ENCODE measurements around the gene GALNT14. TPM values are rescaled to one million over a fixed set of nuclear protein-coding genes. Genes with fewer than 3 reads are reported as not detected.

The GALNT14 gene
- total RNA-seq, 1 experiment from 2014 or later, result 6.0 TPM

GRCh38 chr2:31101701-31102100, 36.5 kb downstream of the GALNT14 start (continued):
- TF ChIP-seq ATF6 (CRISPR knock-in tag; IDR thresholded peaks at IDR 0.05), result no peak
- TF ChIP-seq ELF4 (CRISPR knock-in tag; IDR thresholded peaks at IDR 0.05; ENCODE audit: low read depth), result no peak
- no peak for TF ChIP-seq ZNF281 (CRISPR knock-in tag; IDR thresholded peaks at IDR 0.05)
- TF ChIP-seq CDX4 (CRISPR knock-in tag; IDR thresholded peaks at IDR 0.05; ENCODE audit: borderline replicate concordance), result no peak
- no peak for TF ChIP-seq JAZF1 (CRISPR knock-in tag; IDR thresholded peaks at IDR 0.05)
- no peak for TF ChIP-seq PRDM15 (CRISPR knock-in tag; IDR thresholded peaks at IDR 0.05)
- TF ChIP-seq ESRRA (CRISPR knock-in tag; IDR thresholded peaks at IDR 0.05; ENCODE audit: borderline replicate concordance), result no peak

GRCh38 chr2:31097962-31098613, 40.2 kb downstream of the GALNT14 start:
- Mint-ChIP-seq H3K4me3 (no peak overlapping the region), H3K27me3 (ENCODE audit: low read depth) (no peaks in the 10 kb centered on the region; the same call in 1 of the 2 replicates), H3K27ac (no peak overlapping the region), H3K9me3 (no peaks in the 10 kb centered on the region; the same call in 1 of the 2 replicates), H3K4me1 (peaks cover 6% of the 10 kb centered on the region), H3K36me3 (no peaks in the 10 kb centered on the region)
- CTCF ChIA-PET, result no interaction called here
- ATAC-seq (no peak), DNase-seq (ENCODE audit: low spot score) (no peak)
- POLR2A ChIA-PET, result no interaction called here
- TF ChIP-seq JUN (CRISPR knock-in tag; IDR thresholded peaks at IDR 0.05) (no peak), ELF4 (CRISPR knock-in tag; IDR thresholded peaks at IDR 0.05; ENCODE audit: low read depth) (no peak), ZNF232 (CRISPR knock-in tag; IDR thresholded peaks at IDR 0.05) (no peak), GABPB1 (CRISPR knock-in tag; IDR thresholded peaks at IDR 0.05) (no peak), ZMAT4 (CRISPR knock-in tag; IDR thresholded peaks at IDR 0.05) (no peak), HMGA2 (CRISPR knock-in tag; IDR thresholded peaks at IDR 0.05) (no peak), AR (CRISPR knock-in tag; IDR thresholded peaks at IDR 0.05) (no peak), NFATC4 (CRISPR knock-in tag; IDR thresholded peaks at IDR 0.05) (no peak), USF2 (CRISPR knock-in tag; IDR thresholded peaks at IDR 0.05) (no peak), ATF1 (CRISPR knock-in tag; IDR thresholded peaks at IDR 0.05) (no peak), ZSCAN18 (CRISPR knock-in tag; IDR thresholded peaks at IDR 0.05) (no peak), USF1 (CRISPR knock-in tag; IDR thresholded peaks at IDR 0.05) (no peak), ETV6 (CRISPR knock-in tag; IDR thresholded peaks at IDR 0.05) (no peak), SMAD3 (CRISPR knock-in tag; IDR thresholded peaks at IDR 0.05; ENCODE audit: borderline replicate concordance) (no peak)
